Left forelimb (tissue), 1 donor: ENCODE data around the gene PACC1.
"Not testable (repeated sequence)": the region's sequence is repeated elsewhere in the genome, so short reads cannot be mapped to it uniquely, and the experiment has no call there.

Source experiments
- DNase-seq: peaks from one replicate; pipeline ENCODE4 v3.0.0-alpha.2; 2018; ENCODE audit warnings: low spot score

Gene PACC1

DNA sequence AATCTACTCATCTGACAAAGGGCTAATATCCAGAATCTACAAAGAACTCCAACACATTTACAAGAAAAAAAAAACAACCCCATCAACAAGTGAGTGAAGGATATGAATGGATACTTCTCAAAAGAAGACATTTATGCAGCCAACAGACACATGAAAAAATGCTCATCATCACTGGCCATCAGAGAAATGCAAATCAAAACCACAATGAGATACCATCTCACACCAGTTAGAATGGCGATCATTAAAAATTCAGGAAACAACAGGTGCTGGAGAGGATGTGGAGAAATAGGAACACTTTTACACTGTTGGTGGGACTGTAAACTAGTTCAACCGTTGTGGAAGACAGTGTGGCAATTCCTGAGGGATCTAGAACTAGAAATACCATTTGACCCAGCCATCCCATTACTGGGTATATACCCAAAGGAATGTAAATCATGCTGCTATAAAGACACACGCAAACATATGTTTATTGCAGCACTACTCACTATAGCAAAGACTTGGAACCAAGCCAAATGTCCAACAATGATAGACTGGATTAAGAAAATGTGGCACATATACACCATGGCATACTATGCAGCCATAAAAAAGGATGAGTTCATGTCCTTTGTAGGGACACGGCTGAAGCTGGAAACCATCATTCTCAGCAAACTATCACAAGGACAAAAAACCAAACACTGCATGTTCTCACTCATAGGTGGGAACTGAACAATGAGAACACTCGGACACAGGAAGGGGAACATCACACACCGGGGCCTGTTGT lies 18.8 kb downstream of the PACC1 start:
- not testable (repeated sequence) for DNase-seq

DNA sequence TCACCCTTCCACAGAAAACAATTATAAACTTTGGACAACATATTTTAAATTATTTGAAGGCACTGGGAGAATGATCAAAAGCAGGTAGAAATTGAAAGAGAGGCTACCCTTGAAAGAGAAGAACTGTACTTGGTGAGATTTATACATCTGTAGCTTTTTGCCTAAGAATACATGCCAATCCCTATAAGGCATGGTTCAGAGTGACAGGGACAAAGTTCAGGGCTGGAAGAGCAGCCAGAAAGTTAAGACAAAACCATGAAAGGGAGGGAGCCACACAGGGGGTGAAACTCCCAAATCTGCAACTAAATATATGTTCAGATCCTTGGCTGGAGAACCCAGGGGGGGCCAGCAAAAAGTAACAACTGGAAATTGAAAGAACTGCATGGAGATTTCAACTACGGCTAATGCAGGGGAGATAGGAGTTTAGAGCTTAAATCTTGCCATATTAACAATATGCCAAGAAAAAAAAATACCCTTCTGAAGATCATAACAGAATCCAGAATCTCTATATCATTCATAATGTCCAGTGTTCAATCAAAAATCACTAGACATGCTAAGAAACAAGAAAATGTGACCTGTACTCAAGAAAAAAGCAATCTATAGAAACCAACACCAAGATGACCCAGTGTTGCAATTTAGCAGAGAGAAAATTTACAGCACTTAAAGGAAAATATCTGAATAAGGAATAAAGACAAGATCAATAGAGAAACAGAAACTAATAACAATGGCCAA lies 25.5 kb downstream of the PACC1 start:
- no peak for DNase-seq

DNA sequence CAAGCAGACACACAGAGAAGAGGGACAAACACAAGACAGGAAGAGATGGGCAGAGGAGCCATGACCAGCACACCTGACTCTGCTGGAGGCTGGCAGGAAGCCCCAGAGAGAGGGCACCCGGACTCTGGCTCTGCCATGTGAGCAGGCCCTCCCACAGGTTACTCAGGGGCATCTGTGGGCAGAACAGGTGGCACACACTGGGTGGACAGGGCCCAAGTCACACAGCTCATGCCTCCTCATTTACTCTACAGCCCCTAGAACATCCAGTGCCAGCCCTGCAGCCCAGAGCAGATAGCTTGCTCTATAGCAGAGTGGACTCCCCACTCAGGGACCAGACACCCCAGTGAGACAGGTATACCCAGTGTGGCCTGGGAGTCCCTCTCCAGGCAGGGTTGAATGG lies 28.7 kb downstream of the PACC1 start:
- no peak for DNase-seq

DNA sequence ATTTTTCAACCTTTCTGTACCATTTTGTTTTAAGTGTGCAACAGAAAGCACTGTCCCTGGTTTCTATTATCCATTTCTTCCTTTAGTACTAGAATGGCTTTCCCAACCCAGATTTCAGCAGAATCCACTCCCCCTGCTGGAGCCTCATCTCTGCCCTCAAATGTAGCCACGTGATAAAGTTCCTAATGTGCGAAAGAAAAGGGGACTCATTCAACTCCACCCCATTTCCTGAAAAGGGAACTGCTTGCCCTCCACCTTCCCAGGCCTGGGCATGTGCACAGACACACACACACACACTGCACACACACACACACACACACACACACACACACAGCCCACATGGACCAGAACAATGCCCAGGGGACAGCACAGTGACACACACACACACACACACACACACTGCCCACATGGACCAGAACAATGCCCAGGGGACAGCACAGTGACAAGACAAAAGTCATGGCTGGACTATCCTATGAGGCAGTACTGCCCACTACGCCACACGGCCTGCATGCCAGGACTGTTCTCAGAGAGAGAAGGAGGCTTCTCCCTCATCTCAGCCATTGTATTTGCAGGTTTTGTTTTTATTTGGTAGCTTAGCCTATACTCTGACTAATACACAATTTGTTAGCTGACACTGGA lies 33.2 kb downstream of the PACC1 start:
- DNase-seq, result no peak

DNA sequence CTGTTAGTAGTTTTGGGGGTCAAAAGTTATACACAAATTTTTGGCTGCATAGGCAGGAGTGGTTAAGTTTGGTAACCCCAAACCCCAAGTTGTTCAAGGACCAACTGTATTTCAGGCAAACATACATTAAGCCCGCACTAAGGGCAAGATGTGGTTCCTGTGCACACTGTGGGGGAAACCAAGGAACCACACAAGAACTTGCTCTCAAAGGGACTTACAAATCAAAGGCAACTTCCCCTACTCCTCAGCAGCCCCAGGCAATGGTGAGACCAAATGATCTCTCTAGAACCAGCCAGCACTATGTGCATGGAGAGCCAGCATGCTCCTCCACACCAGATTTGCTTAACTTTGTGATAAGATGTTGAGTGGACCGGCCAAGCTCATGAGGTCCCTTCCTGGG lies 35.3 kb downstream of the PACC1 start:
- no peak for DNase-seq

DNA sequence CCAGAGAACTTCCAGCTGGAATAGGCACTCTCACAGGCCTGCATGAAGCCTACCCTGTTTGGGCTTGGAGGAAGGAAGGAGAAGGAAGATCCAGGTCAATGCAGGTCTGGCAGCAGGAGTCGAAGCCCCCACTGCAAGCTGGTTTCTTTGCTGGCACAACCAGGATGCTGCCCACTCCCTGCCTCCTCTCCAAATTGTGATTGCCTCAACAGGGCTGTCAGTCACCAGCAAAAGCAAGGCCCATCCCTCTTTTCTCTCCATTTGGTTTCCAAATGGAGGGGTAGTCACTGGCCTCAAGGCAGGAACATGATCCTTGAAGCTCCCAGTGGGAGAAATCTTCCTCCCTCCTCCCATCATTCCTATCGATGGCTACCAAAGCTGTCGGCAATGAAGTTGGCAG lies 37.0 kb downstream of the PACC1 start:
- no peak for DNase-seq

DNA sequence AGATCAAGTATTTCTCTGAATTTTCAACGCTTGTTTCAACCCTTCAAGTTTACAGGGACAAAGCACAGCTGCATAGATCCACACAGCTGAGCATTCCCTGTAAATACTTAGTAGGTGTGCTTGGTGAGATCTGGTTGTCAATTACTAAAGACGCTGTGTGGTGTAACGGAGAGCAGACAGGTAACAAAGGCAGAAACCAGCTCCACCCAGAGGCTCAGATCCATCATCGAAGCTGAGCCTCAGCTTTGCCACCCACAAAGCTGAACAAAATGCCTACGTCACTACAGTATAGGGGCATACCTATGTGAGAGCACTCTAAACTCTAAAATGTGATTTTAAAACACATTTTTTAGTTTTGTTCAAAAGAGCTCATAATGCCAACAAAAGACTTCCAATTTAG lies 38.7 kb downstream of the PACC1 start:
- DNase-seq, result no peak

DNA sequence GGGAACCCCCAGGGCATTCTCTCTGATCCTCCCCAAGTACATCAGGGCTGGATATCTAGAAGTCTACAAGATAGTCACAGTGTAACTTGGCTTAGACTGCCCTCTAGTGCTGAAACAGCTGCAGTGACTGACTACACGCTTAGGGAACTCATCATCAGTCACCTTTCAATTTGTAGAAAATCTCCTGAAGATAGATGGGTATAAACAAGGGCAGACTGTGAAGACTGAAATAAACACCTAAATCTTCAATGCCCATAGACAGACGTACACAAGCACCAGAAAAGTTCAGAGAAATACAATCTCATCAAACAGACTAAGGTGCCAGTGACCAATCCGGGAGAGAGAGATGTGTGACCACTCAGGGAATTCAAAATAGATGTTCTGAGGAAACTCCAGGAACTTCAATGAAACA lies 46.6 kb downstream of the PACC1 start:
- no peak for DNase-seq

DNA sequence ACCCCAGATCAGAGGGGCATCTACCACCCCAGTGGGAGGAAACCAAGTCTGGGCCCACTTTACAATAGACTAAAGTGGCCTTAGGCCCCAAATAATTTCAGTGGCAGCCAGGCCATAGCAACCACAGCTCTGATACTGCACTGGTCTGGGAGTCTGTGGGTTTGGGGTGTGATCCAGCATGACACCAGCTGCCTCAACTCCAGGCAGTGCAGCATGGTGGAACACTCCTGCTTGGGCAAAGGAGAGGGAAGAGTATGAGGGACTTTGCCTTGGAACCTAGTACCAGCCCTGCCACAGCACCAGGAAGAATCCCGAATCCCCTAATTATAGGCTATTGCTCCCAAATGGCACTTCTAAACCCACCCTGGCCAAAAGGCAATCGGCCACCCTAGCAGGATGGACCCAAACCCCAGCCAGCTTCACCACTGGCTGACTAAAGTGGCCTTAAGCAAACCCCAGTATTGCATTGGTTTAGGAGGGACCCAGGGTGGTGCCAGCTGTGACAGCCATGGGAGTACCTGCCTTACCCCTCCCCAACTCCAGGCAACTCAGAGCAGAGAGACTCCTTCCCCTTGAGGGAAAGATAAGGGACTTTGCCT lies 47.1 kb downstream of the PACC1 start:
- no peak for DNase-seq

DNA sequence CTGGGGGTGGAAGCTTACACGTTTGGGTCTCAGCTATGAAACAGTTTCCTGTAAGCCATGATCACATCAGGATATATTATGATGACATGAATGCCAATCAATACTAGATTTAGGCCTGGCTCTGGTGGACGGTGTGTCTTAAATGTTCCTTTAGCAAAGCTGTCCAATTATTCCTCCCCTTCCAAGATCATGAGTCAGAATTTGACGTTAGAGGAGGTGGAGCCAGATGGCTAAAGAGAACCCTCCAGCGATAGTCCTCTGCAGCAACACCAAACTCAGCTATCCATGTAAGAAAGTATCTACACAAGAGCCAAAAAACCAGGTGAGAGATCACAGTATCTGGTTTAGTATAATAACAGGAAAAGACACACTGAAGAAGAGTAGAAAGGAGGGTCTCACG lies 47.8 kb downstream of the PACC1 start:
- DNase-seq, result no peak

DNA sequence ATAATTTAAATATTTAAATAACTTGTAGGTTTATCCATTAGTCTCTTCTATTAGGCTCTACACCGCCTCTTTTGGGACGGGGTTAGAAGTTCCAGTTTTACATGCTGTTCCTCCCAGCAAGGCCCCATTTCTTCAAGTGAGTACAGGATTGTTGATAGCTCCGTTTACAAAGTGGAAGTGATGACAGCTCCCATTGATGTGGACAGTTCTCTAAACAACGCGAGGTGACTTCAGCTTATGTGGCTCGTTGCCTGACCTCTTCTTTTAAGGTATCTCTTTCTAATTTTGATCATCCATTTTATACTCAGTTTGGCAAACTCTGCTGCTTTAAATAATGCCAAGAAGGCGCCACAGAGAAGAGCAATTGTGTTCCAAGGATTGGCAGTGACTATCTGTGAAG lies 49.7 kb downstream of the PACC1 start:
- DNase-seq, result no peak

DNA sequence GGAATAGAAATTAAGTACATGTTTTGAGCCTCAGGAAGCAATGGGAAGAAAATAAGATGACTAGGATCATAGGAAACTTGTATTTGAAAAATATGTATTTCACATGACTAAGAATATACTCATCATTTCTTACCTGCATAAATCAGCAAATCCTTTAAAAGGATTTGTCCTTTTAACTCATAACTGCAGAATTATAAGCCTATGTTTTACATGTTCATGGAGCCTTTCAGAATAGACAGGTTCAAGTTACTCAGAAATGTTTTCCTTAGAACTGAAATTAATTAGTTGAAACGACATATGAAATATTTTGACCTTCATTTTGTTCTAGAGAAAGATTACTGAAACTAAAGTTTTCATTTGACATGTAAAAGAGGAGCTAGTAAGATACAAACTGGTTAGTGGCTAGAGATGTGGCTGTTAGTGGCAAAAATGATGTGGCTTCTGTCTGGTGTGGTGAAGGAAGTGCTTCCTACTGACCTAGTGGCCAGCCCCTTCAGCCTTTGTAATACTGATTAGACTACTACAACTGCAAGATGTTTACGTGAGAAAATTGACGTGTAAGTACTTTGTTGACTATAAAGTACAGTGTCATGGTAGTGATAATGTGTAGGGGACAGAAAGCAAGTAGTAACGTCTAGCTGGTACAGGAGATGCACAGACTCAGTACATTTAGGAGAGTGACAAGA lies 54.7 kb downstream of the PACC1 start:
- no peak for DNase-seq

DNA sequence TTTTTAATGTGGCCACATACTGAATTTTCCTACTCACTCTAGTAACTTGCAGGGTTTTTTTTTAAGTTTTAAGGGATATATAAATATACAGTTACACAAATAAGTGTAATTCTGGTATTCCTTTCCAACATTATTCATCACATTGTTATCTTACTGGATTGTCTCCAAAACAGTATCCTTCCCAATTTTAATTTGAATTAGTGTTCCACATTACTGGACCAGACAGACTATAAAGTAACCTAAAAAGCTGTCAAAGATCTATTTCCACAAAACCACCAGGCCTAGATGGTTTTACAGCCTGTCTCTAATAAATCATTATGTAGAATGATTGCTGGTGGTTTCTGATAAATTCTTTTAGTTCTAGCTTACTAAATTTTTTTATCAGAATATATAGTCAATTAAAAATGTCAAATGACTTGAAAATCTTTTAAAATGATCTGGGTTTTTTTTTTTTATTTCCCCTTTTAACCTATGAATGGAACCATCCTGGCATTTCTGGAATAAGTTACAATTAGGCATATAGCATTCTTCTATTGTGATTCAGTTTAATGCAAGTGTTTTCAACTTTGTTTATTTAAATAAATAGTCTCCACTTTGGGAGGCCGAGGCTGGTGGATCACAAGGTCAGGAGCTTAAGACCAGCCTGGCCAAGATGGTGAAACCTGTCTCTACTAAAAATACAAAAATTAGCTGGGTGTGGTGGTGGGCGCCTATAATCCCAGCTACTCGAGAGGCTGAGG lies 59.3 kb downstream of the PACC1 start:
- no peak for DNase-seq

DNA sequence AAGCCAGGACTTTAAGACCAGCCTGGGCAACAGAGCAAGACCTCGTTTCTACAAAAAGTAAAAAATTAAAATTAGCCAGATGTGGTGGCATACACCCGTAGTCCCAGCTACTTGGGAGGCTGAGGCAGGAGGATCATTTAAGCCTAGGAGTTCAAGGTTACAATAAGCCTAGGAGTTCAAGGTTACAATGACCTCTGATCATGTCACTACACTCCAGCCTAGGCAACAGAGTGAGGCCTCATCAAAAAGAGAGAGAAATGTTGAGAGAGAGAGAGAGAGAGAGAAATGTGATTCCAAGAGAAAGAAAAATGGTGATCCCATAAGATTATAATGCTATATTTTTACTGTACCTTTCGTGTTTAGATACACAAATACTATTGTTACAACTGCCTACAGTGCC lies 60.2 kb downstream of the PACC1 start:
- no peak for DNase-seq

DNA sequence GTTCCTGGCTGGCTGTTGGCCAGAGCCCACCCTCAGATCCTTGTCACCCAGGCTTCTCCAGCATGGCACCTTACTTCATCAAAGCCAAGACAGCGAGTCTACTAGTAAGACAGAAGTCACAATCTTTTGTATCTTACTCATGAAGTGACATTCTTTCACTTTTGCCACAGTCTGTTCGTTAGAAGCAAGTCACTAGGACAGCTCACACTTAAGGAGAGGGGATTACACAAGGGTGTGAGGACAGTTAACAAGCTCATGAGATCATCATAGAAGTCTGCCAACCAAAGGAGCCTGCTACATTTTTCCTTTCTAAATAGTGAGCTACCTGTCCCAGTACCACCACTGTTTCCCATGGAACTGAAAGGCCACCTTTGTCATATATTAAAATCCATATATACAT lies 61.5 kb downstream of the PACC1 start:
- DNase-seq, result no peak

DNA sequence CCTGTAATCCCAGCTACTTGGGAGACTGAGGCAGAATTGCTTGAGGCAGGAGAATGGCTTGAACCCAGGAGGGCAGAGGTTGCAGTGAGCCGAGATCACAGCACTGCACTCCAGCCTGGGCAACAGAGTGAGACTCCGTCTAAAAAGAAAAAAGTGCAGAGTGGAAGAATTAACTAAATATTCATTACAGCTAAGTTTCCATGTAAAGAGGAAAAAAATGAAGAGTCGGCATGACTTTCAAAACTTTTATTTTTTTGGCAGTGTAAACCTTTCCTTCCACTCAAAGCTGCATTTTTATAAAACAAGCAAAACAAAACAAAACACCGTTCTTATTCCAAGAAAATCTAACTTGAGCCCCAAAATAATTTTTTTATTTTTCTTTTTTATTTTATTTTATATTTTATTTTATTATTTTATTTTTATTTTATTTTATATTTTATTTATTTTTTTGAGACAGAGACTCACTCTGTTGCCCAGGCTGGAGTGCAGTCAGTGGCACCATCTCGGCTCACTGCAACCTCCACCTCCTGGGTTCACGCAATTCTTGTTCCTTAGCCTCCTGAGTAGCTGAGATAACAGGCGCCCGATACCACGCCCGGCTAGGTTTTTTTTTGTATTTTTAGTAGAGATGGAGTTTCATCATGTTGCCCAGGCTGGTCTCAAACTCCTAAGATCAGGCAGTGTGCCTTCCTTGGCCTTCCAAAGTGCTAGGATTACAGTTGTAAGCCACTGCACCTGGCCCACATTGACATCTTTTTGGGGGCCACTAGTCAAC lies 62.9 kb downstream of the PACC1 start:
- no peak for DNase-seq

DNA sequence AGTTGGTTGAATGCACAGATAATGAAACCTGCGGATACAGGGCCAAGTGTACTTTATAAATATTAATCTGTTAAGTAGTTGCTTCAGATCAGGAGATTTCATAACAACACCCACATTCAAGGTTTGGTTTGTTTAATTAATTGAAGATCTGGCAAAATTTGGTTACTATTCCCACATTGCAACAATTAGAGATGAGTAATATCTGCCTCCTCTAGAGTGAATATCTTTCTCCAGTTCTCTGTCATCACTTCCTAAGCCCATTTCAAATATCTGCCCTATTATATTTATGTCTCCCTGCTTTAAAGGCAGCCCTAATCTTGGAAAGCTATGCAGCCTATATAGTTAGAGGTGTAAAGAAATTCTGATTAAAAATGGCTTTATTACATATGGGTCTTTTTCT lies 68.1 kb downstream of the PACC1 start:
- DNase-seq, result no peak

DNA sequence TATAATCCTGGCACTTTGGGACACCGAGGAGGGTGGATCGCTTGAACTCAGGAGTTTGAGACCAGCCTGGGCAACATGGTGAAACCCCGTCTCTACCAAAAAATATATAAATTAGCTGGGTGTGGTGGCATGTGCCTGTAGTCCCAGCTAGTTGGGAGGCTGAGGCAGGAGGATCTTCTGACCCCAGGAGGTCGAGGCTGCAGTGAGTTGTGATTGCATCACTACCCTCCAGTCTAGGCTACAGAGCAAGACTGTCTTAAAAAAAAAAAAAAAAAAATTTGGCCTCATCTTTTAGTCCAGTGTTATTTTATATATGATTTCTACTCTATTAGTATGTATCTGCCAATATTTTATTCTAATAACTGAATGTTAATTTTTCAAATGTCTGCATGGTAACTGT lies 69.8 kb downstream of the PACC1 start:
- DNase-seq, result no peak

DNA sequence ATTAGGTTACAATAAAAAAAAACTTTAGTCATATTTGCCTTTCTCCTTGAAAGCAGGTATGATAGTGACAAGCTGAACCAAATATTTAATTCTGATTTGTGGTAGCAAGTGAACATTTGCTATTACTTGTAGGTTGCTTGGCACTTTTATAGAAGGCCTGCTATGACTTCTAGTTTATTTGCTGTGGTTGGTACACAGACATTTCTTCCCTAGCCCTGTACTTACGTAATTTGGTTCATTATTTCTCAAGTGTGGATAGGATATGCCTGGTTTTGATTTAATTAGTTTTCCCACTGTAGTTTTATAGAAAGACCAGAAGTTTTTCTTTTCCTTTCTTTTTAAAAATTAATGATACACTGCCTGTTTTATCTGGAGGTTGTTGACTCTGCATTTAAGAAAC lies 73.6 kb downstream of the PACC1 start:
- DNase-seq, result no peak

DNA sequence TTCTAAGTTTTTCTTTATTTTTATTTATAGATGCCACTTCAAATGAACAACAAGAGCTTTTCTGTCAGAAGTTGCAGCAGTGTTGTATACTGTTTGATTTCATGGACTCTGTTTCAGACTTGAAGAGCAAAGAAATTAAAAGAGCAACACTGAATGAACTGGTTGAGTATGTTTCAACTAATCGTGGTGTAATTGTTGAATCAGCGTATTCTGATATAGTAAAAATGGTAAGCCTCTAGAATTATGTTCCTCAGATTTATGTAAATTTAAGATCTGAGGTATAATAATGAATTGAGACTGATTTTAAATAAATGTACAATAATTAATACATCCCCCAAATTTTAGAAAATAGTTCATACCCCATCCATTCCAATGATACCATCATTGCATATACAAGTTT lies 85.6 kb downstream of the PACC1 start:
- no peak for DNase-seq

DNA sequence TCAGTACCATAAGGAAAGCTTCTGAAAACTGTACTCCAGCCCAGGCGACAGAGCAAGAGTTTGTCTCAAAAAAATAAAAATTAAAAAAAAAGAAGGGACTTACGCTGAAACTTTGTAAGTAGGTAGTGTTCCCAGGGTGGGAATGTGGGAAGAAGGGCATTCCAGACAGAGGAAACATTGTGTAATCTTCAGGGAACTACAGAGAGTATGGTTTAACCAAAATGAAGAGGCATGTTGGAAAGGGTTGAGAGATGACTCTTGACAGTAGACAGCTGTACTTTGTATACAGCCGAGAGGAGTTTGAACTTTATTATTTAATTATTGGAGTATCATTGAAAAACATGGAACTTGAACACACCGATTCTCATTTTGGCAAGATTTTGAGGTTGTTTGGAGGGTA lies 86.4 kb downstream of the PACC1 start:
- no peak for DNase-seq
